Measurements from ENCODE around the gene DSCAML1.

DSCAML1 gene

GRCh38 chr11:117677729-117678310 is 119.2 kb downstream of the DSCAML1 start:
- Histone ChIP-seq H3K27me3 (no peaks in the 10 kb centered on the region), H3K4me3 (ENCODE audit: low read depth, low read length) (no peak overlapping the region), H3K4me1 (peaks cover 19% of the 10 kb centered on the region), H3K36me3 (no peaks in the 10 kb centered on the region), H3K9me3 (no peaks in the 10 kb centered on the region)
- DNase-seq, result no peak
- no peak for TF ChIP-seq CTCF (IDR thresholded peaks at IDR 0.05; ENCODE audit: low read depth, low read length)

DNA sequence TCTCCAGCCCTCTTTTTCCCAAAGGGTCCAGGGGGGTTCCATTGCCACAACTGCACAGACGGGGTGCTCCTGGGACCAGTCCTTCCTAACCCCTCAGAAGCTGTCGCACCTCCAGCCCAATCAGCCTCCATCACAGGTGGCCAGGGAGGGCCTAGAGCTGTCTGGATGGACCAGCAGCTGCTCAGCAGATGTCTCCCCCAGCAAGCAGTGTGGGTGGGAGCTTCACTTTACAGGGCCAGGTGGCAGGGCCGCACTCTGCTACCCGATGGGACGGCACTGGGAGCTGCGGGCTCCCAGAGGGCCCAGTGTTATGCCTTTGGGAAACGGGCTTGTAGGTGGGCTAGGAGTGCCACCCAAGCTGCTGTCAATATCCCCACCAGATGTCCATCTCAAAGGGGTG is 120.5 kb downstream of the DSCAML1 start:
- Histone ChIP-seq H3K4me3 (ENCODE audit: low read depth, low read length) (no peak overlapping the region), H3K27me3 (no peaks in the 10 kb centered on the region), H3K36me3 (no peaks in the 10 kb centered on the region), H3K4me1 (peaks cover 19% of the 10 kb centered on the region), H3K9me3 (no peaks in the 10 kb centered on the region)
- TF ChIP-seq CTCF (IDR thresholded peaks at IDR 0.05; ENCODE audit: low read depth, low read length), result no peak
- peak; percentile 32 for DNase-seq

DNA sequence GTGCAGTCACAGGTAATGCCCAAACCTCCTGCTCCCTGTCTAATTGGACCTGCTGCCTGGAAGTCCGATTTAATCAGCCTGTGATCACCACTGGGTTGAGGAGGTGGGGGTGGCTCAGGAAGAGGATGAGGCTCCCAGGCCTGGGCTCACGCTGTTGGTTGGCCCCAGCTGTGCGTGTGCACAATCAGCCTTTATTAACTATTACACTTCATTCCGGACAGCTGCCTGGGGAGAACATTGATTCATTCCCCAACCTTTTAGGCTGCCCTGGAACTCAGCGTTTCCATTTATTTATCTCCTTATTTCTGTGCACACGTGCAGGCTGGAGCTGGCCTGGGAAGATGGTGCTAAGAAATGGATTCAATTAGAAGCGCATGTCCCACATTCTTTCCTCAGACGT is 123.4 kb downstream of the DSCAML1 start:
- H3K9me3 ChIP-seq, result no peaks in the 10 kb centered on the region
- H3K4me1 ChIP-seq, result peaks cover 14% of the 10 kb centered on the region
- no peak for TF ChIP-seq CTCF (IDR thresholded peaks at IDR 0.05; ENCODE audit: low read depth, low read length)
- H3K27me3 ChIP-seq, result no peaks in the 10 kb centered on the region
- no peak for DNase-seq
- H3K36me3 ChIP-seq, result no peaks in the 10 kb centered on the region
- no peak overlapping the region for H3K4me3 ChIP-seq (ENCODE audit: low read depth, low read length)

DNA sequence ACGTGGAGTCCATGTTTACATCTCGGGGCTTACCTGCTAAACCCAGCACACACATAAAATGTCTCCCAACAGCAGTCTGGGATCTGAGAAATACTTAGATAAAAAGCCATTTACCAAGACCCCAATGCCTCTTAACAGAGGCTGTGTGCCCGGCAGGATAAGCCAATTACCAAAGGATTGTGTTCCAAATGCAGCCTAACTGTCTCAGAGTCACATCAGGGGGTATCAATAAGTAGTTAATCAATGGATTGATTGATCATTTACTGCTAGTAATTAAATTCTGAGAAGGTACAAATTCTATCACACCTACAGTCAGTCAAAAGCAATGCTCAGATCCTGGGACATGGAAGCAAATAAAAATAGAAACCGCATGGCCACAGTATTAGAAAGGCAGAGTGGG is 125.6 kb downstream of the DSCAML1 start:
- H3K4me3 ChIP-seq (ENCODE audit: low read depth, low read length), result no peak overlapping the region
- H3K36me3 ChIP-seq, result no peaks in the 10 kb centered on the region
- H3K27me3 ChIP-seq, result no peaks in the 10 kb centered on the region
- no peaks in the 10 kb centered on the region for H3K9me3 ChIP-seq
- no peak for DNase-seq
- no peak for TF ChIP-seq CTCF (IDR thresholded peaks at IDR 0.05; ENCODE audit: low read depth, low read length)
- H3K4me1 ChIP-seq, result peaks cover 11% of the 10 kb centered on the region

DNA sequence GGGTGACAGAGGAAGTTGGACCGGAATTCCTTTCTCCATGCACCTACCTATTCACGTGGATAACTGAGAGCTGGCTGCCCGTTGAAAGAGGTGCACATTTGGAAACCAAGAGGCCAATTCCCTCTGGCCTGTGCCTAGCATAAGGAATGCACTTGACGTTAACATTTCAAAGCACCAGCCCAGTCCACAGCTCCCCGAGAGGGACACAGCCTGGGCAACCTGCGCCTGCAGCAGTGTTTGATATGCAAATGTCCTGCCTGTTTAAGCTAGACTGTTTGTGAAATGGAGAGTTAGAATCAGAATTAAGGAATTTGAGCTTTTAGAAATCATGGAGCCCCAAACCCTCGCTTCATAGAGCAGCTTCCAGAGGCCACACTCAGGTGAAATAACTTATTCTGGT is 126.1 kb downstream of the DSCAML1 start:
- H3K4me3 ChIP-seq (ENCODE audit: low read depth, low read length), result no peak overlapping the region
- no peak for TF ChIP-seq CTCF (IDR thresholded peaks at IDR 0.05; ENCODE audit: low read depth, low read length)
- no peaks in the 10 kb centered on the region for H3K36me3 ChIP-seq
- H3K27me3 ChIP-seq, result no peaks in the 10 kb centered on the region
- DNase-seq, result no peak
- peaks cover 11% of the 10 kb centered on the region for H3K4me1 ChIP-seq
- H3K9me3 ChIP-seq, result no peaks in the 10 kb centered on the region

DNA sequence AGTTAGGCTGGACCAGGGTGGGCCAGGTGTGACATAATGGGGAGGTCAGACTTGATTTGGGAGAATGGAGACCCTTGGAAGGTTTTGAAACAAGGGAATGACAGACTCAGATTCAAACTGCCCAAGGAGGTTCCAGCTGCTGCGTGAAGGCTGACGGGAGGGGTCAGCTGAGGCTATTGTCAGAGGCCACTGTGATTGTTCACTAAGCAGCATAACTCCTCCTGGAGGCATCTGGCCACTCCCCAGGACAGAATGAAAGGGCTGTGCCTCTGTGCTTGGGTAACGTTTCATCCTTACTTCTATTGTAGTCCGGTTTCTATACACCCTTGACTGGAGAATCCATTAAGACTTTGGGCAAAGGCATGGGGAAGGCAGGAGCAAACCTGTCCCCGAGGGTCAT is 126.6 kb downstream of the DSCAML1 start:
- TF ChIP-seq CTCF (IDR thresholded peaks at IDR 0.05; ENCODE audit: low read depth, low read length), result no peak
- Histone ChIP-seq H3K4me1 (peaks cover 11% of the 10 kb centered on the region), H3K36me3 (no peaks in the 10 kb centered on the region), H3K4me3 (ENCODE audit: low read depth, low read length) (no peak overlapping the region), H3K9me3 (no peaks in the 10 kb centered on the region), H3K27me3 (no peaks in the 10 kb centered on the region)
- DNase-seq, result no peak
